HL-60 (cell line): Measurements from ENCODE around the gene TEX22.

Experiments
- CTCF ChIP-seq: IDR thresholded peaks from one replicate; pipeline ENCODE4 v1.5.1; 2011; ENCODE audit warnings: low read length, control low read depth, inconsistent platforms; ENCODE audit not compliant: insufficient read depth
- GABPA ChIP-seq: IDR thresholded peaks from 2 replicates; pipeline ENCODE4 v1.6.1; 2012; ENCODE audit warnings: low read depth
- POLR2AphosphoS5 ChIP-seq: IDR thresholded peaks from 2 replicates; pipeline ENCODE4 v1.6.1; 2012; ENCODE audit warnings: low read depth

DNA sequence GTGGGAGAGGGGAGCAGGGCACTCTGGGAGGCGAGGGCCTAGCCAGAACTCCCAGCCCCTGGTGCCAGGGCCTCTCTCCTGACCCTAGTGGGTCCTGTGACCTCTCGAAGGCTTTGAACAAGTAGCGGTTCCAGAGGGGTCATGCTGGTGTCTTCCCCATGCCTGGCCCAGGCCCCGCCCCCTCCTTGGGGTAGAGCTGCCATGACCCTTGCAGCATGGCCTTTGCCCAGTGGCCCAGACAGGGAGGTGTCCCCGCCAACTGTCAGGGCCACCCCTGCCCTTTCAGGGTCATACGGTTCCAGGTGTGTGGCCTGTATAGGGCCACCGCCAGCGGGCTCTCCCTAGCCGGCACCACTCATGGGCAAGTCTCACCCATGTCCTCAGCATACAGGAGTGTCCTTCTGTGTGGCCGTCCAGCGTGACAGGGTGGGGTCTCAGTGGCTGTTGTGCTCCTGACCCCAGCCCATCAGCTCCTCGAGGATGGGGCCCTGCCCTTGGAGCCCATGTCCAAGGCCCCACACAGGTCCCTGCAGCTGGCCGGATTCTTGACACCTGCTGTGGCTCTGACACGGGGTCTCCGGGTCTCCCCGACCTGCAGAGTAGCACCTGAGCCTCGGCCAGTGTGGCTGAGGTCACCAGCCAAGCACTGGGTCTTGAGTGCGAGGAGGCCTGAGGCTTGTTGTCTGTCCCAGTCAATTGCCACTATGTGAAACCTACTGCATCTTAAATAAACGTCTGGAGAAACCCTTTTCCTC lies 49.2 kb upstream of the TEX22 start:
- TF ChIP-seq CTCF: no peak
- no peak for TF ChIP-seq GABPA
- TF ChIP-seq POLR2AphosphoS5: no peak
